M059J (cell line): ENCODE data around the gene XPNPEP2. TPM values are rescaled to one million over a fixed set of nuclear protein-coding genes. Genes with fewer than 3 reads are reported as not detected.

Source experiments
- DNase-seq: peaks from one replicate; pipeline ENCODE4 v3.0.0-alpha.2; 2012; ENCODE audit warnings: low read depth
- total RNA-seq: library from RNA; depleted of rRNA; stranded (reverse); fragments of >200 nt; shearing (Covaris generic); gene quantifications from 2 replicates; pipeline ENCODE4 v1.2.3, GENCODE V29; 2014; rRNA removed

The XPNPEP2 gene
- not detected in 2 replicates for total RNA-seq

- DNase-seq, result no peak
Measured at GRCh38 chrX:129738466-129739308, at the start of gene XPNPEP2. Gene XPNPEP2, plus strand, starts transcription at chrX:129738979. Its CDS starts 235 bp downstream, at chrX:129739214.

- DNase-seq, result no peak
Measured at GRCh38 chrX:129689796-129690195, 49.0 kb upstream of the XPNPEP2 start.

- DNase-seq, result no peak
Measured at GRCh38 chrX:129690435-129690834, 48.3 kb upstream of the XPNPEP2 start.

- no peak for DNase-seq
Measured at GRCh38 chrX:129693354-129693753, 45.4 kb upstream of the XPNPEP2 start.

GRCh38 chrX:129694805-129695204 is 44.0 kb upstream of the XPNPEP2 start:
- DNase-seq, result no peak

- DNase-seq, result no peak
Measured at GRCh38 chrX:129695535-129695934, 43.2 kb upstream of the XPNPEP2 start.

- no peak for DNase-seq
Measured at GRCh38 chrX:129695937-129696336, 42.8 kb upstream of the XPNPEP2 start.

GRCh38 chrX:129696463-129697155 is 42.2 kb upstream of the XPNPEP2 start:
- DNase-seq, result no peak

- DNase-seq, result no peak
Measured at GRCh38 chrX:129697204-129697829, 41.5 kb upstream of the XPNPEP2 start.

GRCh38 chrX:129698150-129698549 is 40.6 kb upstream of the XPNPEP2 start:
- no peak for DNase-seq

GRCh38 chrX:129700536-129700935 is 38.2 kb upstream of the XPNPEP2 start:
- no peak for DNase-seq

- DNase-seq, result peak; percentile 21
Measured at GRCh38 chrX:129701624-129702069, 37.1 kb upstream of the XPNPEP2 start.

GRCh38 chrX:129704491-129704890 is 34.3 kb upstream of the XPNPEP2 start:
- DNase-seq, result no peak

- DNase-seq, result no peak
Measured at GRCh38 chrX:129705377-129705925, 33.3 kb upstream of the XPNPEP2 start.

- DNase-seq, result no peak
Measured at GRCh38 chrX:129705988-129706387, 32.8 kb upstream of the XPNPEP2 start.

- DNase-seq, result peak; percentile 87
Measured at GRCh38 chrX:129706400-129707072, 32.2 kb upstream of the XPNPEP2 start.

- no peak for DNase-seq
Measured at GRCh38 chrX:129714581-129714980, 24.2 kb upstream of the XPNPEP2 start.

- DNase-seq, result no peak
Measured at GRCh38 chrX:129716507-129716906, 22.3 kb upstream of the XPNPEP2 start.

GRCh38 chrX:129717892-129718291 is 20.9 kb upstream of the XPNPEP2 start:
- peak; percentile 80 for DNase-seq

GRCh38 chrX:129718676-129719075 is 20.1 kb upstream of the XPNPEP2 start:
- DNase-seq, result no peak

GRCh38 chrX:129719268-129719667 is 19.5 kb upstream of the XPNPEP2 start:
- DNase-seq, result no peak
